ENCODE measurements around the gene TMEM134.
"Not testable (repeated sequence)": the region's sequence is repeated elsewhere in the genome, so short reads cannot be mapped to it uniquely, and the experiment has no call there.

TMEM134 gene

DNA sequence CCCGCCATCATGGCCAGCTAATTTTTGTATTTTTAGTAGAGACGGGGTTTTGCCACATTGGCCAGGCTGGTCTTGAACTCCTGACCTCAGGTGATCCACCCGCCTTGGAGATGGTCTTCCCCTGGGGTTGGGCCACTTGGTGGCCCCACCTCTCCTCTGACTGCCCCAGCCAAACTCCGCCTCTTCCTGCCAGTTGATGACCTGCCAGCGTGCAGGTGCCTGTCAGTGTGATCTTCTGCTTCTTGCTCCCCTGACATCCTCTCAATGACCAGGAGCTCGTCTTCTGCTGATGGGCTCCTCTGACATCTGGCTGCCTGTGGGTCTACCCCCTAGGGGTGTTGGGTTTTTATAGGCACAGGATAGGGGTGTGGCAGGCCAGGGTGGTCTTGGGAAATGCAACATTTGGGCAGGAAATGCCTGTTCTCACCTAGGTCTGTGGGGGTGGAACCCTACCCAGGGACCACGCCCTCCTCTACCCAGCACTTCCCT lies 16.9 kb upstream of the TMEM134 start:
- DNase-seq (ENCODE audit: low read depth), result not testable (repeated sequence)

DNA sequence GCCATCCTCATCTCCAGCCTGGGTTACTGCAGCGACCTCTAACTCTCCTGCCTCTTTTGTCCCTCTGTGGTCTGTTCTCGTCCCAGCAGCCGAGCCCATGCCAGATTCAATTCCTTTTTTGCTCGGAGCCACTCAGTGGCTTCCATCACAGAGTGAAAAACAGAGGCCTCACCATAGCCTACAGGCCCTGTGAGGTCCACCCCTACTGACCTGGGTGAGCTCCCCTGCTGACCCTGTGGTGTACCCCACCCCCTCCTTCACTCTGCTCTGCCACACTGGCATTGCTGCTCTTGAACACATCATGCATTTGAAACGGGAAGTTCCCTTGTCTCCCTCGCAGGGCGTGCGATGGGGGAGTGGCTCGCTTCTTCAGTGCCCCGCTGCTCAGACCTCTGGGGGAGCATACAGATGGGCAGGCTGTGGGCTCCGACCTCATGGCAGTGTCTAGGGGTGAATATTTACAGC lies 15.8 kb upstream of the TMEM134 start:
- no peak for DNase-seq (ENCODE audit: low read depth)

DNA sequence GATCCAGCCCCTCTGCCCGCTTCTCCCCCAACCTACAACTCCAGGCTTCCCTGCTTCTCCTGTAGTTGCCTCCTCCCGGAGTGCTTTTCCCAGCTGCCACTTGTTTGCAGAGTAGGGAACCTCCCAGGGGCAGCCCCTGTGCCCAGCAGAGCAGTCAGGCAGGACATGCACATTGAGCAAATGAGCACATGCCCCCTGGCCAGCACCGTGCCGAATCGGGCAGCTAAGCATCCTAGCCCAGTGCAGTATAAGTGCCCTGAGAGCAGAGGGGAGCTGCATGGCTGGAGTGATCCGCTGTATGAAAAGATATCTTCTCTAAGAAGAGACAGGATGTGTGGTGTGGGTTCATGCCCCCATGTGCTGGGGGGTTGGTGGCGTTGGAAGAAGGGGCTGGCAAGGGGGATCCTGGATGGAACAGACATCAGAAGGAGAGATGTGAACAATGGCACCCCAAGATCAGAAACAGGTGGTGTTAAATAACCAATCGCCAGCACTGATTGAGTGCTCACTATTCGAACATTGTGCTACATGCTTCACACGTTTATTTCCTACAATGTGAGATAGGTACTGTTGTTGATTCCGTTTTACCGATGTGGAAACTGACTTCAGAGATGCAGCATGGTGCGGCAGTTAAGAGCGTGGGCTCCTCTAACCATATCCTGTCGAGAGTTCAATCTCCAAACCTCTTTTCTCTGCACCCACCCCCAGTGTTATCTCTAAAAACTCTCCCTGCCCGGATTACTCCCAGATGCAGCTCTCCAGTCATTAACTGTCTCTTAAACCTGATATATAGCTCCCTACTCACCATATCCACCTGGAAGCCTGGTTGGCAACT lies 15.0 kb upstream of the TMEM134 start:
- no peak for DNase-seq (ENCODE audit: low read depth)

DNA sequence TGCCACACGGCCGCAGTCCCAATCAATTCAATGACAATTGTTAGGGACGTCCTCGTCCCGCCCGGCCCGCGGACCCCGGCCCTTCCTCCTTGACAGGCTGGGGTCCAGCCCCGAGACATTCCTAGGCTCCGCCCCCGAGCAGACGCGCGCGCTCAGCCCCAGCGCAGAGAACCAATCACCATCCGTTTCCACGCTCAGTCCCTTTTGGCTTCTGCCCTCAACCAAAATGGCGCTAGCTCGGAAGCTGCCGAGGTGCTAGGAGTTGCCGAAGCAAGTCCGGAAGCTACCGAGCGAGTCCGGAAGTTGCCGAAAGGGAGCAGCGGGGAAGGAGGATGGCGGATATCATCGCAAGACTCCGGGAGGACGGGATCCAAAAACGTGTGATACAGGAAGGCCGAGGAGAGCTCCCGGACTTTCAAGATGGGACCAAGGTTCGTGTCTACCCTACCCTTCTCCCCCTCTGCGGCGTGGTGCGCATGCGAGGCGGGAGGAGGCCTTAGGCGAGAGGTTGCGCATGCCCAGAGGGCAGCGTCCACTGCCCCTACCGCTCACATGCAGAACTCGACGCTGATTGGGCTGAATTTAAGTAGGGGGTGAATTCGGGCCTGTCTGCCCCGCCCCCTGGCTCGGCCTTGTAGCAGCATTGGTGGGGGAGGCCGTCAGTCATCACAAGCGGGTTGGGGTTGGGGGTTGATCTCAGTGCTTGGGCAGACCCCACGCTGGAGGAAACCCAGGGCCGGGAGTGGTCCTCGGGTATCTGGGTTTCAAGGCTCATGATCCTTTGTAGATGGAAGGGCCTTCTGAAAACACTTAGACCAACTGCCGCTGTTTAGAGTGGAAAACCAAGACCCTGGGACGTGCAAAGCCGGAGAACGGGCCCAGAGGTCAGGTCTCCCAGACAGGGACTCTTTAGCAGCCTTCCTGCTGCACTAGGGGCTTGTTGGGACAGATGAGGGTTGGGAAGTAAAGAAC lies 14.1 kb upstream of the TMEM134 start, which contains the start of gene AIP:
TSS of gene AIP (plus strand) at position 200 of the 972 bp plus-strand sequence. CDS start at position 333, 133 bp downstream.
- DNase-seq (ENCODE audit: low read depth), result peak; percentile 98

DNA sequence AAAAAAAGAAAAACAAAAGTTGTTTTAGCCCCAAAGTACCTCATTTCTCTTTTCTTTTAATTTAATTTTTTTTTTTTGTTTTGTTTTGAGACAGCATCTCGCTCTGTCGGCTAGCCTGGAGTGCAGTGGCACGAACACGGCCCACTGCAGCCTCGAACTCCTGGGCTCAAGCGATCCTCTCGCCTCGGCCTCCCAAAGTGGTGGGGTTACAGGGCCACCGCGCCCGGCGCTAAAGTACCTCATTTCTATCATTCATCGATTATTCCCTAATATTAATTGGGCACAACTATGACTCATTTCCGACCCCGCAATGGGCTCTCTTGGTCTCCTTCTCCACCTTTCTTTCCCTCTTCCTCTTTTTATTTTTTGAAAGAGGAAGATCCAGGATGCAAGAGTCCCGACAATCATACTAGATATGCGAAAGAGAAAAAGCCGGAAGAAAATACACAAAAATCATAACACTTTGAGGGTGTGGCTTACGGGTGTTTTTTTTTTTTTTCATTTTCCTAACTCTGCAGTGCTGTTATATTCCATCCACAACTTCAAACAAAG lies 13.3 kb upstream of the TMEM134 start:
- DNase-seq (ENCODE audit: low read depth), result no peak

DNA sequence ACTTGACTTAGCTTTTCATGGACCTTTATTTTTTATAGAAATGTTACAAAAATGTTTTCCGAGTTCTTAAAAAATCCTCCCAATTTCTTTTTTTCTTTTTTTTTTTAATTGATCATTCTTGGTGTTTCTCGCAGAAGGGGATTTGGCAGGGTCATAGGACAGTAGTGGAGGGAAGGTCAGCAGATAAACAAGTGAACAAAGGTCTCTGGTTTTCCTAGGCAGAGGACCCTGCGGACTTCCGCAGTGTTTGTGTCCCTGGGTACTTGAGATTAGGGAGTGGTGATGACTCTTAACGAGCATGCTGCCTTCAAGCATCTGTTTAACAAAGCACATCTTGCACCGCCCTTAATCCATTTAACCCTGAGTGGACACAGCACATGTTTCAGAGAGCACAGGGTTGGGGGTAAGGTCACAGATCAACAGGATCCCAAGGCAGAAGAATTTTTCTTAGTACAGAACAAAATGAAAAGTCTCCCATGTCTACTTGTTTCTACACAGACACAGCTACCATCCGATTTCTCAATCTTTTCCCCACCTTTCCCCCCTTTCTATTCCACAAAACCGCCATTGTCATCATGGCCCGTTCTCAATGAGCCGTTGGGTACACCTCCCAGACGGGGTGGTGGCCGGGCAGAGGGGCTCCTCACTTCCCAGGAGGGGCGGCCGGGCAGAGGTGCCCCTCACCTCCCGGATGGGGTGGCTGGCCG lies 8.4 kb upstream of the TMEM134 start:
- not testable (repeated sequence) for DNase-seq (ENCODE audit: low read depth)

DNA sequence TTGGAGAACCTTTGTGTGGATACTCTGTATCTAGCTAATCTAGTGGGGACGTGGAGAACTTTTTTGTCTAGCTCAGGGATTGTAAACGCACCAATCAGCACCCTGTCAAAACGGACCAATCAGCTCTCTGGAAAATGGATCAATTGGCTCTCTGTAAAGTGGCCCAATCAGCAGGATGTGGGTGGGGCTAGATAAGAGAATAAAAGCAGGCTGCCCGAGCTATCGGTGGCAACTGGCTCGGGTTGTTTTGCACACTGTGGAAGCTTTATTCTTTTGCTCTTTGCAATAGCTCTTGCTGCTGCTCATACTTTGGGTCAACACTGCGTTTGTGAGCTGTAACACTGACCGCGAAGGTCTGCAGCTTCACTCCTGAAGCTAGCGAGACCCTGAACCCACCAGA lies 7.6 kb upstream of the TMEM134 start:
- not testable (repeated sequence) for DNase-seq (ENCODE audit: low read depth)

DNA sequence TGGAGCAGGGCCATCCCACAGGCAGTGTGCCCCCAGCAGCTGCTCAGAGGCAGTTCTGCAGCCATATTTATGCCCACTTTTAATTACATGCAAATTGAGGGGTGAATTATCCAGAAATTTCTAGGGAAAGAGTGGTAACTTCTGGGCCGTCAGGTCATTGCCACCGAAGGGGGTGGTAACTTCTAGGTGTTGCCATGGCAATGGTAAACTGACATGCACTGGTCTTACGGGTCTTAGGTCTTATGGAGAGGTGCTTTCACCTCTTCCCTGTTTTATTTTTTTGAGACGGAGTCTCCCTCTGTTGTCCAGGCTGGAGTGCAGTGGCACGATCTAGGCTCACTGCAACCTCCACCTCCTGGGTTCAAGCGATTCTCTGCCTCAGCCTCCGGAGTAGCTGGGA lies 3.8 kb upstream of the TMEM134 start:
- no peak for DNase-seq (ENCODE audit: low read depth)

DNA sequence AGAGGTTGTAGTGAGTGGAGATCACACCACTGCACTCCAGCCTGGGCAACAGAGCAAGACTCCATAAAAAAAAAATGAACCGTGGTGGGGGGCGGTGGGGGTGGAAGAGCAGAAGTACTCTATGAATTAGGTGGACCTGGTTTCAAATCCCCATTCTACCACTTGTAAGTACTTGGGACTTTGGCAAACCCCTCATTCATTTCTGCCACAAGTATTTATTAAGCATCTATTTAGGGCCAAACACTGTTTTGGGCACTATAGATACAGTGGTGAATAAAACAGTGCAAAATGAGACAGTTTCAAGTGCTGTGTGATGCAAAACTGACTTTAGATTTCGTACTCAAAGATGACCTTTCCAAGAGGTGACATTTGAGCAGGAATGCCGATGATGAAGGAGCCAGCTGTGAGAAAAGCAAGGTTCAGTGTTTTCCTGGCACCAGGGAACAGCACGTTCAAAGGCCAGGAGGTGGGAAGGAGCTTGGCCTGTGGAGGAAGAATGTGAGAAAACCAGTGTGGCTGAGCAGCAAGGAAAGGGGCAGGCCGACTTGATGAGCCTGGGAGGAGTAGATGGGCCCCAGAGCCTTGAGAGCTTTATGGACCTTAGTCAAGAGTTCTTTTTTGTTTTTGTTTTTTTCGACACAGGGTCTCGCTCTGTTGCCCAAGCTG lies 1.4 kb upstream of the TMEM134 start:
- no peak for DNase-seq (ENCODE audit: low read depth)

DNA sequence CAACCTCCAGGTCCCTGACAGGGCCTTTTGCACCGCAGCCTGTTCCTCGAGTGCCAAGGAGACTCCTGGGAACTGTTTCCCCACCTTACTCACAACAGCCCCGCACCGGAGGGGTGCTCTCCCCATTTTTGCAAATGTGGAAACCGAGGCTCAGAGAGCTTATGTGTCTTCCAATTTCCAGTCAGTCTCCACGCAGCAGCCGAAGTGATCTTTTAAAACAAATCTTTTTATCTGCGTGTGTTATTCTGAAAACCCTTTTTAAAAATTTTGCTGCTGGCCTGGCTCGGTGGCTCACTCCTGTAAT lies 409 bp upstream of the TMEM134 start:
- DNase-seq (ENCODE audit: low read depth), result no peak

DNA sequence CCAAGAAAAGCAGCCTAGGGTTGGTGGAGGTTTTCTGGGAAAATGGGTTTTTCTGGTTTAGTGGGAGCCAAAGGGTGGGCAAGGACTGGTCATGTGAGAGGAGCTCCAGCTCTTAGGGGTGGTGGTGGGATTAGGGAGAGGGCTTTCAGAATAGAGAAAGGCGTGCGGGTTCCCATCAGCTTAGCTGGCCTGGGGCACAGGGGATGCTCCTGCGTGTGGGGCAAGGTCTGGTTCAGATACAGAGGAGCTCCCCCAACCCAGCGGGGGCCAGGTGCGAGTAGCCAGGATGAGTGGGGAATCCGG lies 644 bp downstream of the TMEM134 start:
- no peak for DNase-seq (ENCODE audit: low read depth)

DNA sequence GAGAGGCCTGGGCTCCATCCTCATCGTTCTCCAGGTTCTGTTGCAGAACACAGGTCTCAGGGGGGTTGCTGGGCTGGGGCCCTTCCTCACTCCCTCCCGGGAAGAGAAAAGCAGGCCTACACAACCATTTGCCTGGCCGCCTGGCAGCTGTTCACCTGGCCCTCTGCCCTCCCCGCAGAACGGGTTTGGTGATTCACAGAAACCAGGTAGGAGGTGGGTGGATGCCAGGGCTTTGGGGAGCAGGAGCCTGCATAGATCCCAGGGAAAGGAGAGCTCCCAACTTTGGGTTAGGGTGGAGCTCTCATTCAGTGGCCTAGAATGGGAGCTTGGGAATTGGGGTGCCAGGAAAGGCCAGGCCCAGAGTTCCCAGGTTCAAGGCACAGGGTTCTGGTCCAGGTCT lies 995 bp downstream of the TMEM134 start:
- no peak for DNase-seq (ENCODE audit: low read depth)

DNA sequence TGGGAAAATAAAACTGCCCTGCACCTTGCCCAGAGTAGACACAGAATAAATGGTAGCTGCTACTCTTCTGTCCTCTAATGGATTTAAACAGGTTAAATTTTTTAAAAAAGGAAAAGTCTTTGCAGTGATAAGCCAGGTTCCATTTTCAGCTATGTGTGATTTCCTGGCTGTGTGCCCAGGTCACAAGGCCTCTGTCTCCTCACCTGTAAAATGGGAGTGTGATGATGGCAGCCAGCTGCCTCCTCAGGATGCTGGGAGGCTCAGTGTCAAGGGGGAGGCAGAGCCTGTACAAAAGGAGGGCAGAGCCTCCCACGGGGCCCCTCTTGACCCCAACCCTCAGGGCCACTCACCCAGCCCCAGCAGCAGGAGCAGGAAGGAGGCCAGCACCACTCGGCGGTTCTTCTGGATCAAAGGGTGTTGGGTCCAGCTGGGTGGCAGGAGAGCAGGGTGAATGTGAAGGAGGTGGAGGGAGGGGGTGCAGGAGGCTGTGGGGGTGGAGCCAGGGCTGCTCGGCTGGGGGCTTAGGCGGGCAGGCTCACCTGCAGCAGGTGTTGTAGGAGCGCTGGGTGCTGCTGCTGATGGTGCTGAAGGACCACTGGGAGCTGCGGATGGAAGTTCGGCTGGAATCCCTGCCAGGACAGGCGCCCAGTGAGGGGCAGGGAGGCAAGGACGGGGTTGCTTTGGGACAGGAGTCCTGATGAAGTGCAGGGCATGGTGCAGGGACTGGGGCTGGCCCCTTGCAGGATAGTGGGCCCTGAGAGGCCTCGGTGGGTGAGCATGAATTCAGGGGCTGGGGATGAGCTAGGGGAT lies 1.9 kb downstream of the TMEM134 start:
- no peak for DNase-seq (ENCODE audit: low read depth)

DNA sequence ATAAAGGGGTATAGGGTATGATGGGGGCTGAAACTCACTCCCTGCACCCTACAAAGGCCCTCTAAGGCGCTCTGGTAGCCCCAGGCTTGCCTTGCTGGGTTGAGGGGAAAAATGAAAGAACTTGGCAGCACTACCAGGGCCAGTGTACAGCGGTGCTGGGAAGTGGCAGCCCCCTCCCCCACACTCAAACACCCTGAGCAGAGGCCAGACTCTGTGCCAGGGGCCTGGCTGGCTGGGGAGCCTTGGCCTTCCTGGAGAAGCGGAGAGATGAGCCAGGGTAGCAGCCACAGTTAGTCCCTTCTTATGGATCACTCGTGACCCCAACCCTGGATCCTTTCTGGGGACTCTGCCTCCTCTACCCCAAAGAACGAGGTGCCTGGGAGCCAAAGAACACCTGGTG lies 2.7 kb downstream of the TMEM134 start:
- DNase-seq (ENCODE audit: low read depth), result no peak

DNA sequence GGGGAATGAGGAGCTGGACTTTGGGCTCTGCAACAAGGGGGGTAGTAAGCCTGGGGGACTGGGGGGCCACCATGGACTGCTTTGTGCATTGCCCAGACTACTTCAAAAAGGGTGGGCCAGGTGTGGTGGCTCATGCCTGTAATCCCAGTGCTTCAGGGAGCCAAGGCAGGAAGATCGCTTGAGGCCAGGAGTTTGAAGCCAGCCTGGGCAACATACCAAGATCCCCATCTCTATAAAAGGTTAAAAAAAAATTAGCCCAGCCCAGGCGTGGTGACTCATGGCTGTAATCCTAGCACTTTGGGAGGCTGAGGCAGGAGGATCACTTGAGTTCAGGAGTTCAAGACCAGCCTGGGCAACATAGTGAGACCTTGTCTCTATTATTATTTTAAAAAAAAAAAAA lies 3.5 kb downstream of the TMEM134 start:
- DNase-seq (ENCODE audit: low read depth), result not testable (repeated sequence)

DNA sequence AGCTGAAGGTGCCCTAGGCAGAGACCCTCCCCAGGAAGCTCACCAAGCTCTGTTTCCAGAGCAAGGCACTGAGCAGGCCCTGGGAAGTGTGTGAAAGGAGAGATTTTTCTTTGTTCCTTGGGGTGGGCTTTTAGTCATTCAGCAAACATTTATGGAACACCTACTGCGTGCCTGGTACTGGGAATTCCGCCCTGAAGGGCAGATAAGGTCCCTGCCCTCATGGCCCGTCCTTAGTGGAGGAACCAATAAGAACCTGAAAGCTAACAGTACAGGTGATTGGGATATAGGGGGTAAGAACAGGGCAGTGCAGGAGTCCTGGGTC lies 3.9 kb downstream of the TMEM134 start:
- DNase-seq (ENCODE audit: low read depth), result no peak

DNA sequence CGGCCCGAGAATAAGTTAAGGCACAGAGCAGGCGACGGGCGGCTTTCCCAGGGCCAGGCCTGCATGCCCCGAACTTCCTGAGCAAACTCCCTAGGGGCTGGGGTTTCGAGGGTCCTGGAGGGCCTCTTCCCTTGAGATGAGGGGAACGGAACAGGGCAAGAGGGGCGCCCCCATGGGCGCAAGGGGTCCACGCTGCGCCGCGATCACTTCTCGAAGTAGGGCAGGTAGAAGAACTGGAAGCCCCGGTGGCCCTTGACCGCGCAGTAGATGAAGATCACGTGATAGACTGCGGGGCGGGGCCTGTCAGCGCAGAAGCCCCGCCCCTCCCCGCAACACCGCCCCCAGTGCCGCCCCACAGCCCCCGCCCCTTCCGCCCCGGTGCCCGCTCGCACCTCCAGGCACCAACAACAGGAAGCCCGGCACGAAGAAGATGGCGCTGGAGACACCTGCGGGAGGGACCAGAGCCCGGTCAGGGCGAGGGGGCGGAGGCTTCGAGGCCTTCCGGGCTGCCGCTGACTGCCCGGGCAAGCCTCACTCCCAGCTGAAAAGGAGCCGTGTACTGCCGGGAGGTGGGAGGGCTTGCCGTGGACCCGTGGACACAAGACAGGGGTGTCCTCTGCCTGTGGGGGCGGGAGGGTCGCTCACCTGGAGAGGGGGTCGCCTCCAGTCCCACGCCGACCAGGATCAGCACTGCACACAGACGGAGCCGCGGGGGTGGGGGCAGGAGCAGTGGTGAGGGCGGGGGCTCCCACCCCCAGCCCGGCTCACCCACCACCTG lies 4.5 kb downstream of the TMEM134 start:
- DNase-seq (ENCODE audit: low read depth), result no peak

DNA sequence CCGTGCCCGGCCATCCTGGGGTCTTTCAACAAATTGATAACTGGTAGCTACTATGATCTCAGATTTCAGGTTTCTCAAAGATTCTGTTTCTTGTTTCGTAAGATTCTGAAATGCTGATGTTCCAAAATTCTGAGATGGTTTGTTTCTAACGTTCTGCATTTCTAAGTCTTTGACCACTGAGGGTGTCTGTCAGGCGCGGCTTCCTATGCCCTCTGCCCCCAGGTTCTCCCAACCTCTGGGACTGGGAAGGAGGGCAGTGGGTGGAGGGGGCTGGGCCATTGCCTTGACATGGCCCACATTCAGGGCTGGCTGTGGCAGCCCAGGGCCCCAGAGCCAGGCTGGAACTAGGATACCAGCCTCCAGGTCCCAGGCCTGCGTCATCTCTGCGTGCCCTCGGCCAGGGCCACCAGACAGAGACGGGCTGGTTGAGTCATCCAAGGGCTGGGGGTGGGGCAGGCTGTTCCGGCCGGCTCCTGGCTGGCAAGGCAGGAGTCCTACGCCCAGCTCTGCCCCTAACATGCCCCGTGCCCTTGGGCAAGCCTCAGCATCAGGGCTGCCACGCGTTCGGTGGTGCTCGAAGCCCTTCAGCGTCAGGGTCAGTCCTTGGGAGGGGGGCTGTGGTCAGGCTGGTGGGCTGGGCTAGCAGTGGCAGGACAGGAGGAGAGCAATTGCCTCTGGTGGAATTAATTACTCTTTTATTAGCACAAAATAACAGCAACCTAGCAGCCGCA lies 5.2 kb downstream of the TMEM134 start:
- no peak for DNase-seq (ENCODE audit: low read depth)

DNA sequence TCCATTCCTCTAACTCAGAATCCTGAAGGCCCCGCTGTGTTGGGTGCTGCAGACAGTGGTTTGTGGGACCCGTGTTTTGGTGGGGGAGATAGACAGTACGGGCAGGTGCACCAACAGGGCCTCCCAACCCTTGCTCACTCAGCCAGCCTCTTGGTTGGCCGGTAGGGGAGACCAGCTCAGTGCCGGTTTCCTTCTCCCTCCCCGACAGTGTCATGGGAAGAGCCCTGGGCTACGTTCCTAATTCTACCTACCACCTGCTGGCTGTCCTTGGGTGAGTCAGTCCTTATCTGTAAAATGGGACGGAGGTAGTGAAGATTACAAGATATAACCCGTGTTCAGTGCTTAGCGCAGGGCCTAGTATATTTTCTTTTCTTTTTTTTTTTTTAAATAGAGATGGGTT lies 5.9 kb downstream of the TMEM134 start:
- no peak for DNase-seq (ENCODE audit: low read depth)

All from HS-27A (cell line).